Ectodermal cell (in vitro differentiated cells): ENCODE measurements around the gene PMVK.

Experiments used
- H3K27ac ChIP-seq: 2 replicates; pipeline ENCODE4 v1.7.0; 2013; ENCODE audit warnings: mild to moderate bottlenecking, low read depth, low read length; ENCODE audit not compliant: insufficient read depth, poor library complexity, severe bottlenecking
- H3K27me3 ChIP-seq: 2 replicates; pipeline ENCODE4 v1.7.0; 2013; ENCODE audit warnings: mild to moderate bottlenecking, low read length; ENCODE audit not compliant: insufficient read depth, control insufficient read depth, poor library complexity, severe bottlenecking
- H3K36me3 ChIP-seq: one replicate; pipeline ENCODE4 v1.7.0; 2013; ENCODE audit warnings: low read length; ENCODE audit not compliant: control insufficient read depth, insufficient read depth
- H3K4me1 ChIP-seq: one replicate; pipeline ENCODE4 v1.7.0; 2013; ENCODE audit warnings: low read length; ENCODE audit not compliant: control insufficient read depth, insufficient read depth
- H3K4me3 ChIP-seq: 2 replicates; pipeline ENCODE4 v1.7.0; 2013; ENCODE audit warnings: low read depth, low read length, control low read depth; ENCODE audit not compliant: insufficient read depth
- H3K9me3 ChIP-seq: 2 replicates; pipeline ENCODE4 v1.7.0; 2013; ENCODE audit warnings: mild to moderate bottlenecking, low read length, moderate library complexity; ENCODE audit not compliant: control insufficient read depth
- WGBS, 2 experiments: methylation state at CpG; one replicate each; pipeline ENCODE4 v1.1.7; 2013; ENCODE audit warnings: missing lambda C conversion rate in 2 of 2; 5-methylcytosine and 5-hydroxymethylcytosine counted together

The PMVK gene

DNA sequence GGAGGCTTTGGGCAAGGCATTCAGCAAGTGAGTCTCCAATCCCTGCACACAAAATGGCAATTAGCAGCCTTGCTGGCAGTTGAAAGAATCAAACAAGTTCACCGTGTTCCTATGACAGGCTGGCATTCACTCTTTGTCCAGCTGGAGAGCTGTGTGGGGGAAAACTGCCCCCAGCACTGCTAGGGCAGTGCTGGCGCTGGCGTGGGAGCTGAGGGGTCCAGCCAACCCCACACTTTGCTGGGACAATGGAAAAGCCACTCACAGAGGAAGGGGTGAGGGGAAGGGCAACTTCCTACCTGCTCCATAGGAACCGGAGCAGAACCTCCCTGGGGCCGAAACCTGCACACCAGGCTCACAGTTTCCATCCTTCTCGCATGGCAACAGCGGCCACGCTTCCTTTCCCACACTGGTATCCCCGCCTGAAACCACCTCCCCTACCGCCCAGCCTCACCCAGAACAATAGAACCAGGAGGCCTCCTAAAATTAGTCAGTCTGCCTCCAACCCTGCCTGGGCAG lies 39.7 kb downstream of the PMVK start:
- no peak overlapping the region for H3K27ac ChIP-seq
- WGBS, 2 experiments = 91% methylated on average over 10 of the region's 10 CpGs

DNA sequence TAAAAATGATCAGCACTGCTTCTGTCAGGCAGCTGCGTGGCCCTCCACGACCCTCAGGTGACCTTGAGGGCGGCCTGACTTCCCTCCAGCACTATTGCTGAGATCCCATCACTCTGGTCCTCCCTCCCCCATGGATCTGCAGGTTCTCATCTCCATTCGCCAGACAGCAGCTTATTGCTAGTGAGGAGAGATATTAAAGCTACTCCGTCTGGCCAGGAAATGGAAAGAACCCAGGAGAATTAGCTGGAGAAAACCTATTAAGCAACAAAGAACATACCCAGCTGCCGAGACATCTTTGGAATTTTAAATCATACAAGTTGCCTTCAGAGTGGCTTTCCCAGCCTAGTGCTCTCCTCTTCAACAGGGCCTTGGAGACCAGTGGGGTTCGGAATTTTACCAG lies 40.7 kb downstream of the PMVK start:
- Histone ChIP-seq H3K4me3 (no peak overlapping the region), H3K27ac (no peak overlapping the region), H3K36me3 (no peaks in the 10 kb centered on the region), H3K4me1 (no peaks in the 10 kb centered on the region), H3K9me3 (no peaks in the 10 kb centered on the region), H3K27me3 (no peaks in the 10 kb centered on the region)
- 91 to 93% methylated on average over 7 of the region's 7 CpGs for WGBS, 2 experiments

More for the DNA sequence above, 39.7 kb downstream of the PMVK start:
- no peaks in the 10 kb centered on the region for H3K9me3 ChIP-seq
- no peaks in the 10 kb centered on the region for H3K36me3 ChIP-seq
- no peak overlapping the region for H3K4me3 ChIP-seq
- no peaks in the 10 kb centered on the region for H3K27me3 ChIP-seq
- H3K4me1 ChIP-seq = no peaks in the 10 kb centered on the region

DNA sequence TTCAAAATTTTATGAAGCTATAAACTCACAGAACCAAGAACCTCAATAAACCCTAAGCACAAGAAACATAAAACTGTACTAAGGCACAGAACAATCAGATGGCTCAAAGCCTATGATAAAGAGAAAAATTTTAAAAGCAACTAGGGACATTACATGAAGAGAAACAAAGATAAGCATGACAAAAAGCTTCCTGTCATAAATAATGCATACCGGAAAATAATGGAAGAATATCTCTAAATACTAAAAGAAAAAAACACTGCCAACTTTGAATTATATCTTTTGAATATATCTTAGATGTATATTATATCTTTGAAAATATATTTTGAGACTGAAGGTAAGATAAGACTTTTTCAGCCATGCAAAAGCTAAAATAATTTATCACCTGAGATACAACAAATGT lies 45.1 kb downstream of the PMVK start:
- Histone ChIP-seq H3K9me3 (no peaks in the 10 kb centered on the region), H3K27ac (no peak overlapping the region), H3K27me3 (no peaks in the 10 kb centered on the region), H3K4me3 (no peak overlapping the region), H3K4me1 (no peaks in the 10 kb centered on the region), H3K36me3 (no peaks in the 10 kb centered on the region)
- WGBS, 2 experiments = 100% methylated on average over 1 of the region's 1 CpG; no CpG with 5 or more reads in 1 of the 2 experiments

DNA sequence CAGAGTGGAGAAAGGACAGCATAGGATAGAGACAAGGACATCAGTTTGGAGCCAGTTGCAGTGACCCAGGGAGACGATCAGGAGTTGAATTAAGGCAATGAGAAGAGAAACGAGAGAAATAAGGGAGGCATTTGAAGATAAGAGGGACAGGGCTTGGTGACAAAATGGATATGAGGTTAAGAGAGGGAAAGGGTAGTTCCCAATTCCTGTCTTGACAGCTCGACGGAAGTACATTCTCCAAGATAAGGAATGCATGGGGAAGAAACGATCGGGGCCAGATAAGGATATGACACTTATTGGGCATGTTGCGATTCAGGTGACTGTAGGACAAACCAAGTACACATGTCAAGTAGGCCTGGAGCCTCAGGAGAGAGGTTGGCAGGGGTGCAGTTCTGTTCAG lies 47.8 kb downstream of the PMVK start:
- Histone ChIP-seq H3K9me3 (no peaks in the 10 kb centered on the region), H3K27ac (no peak overlapping the region), H3K4me1 (no peaks in the 10 kb centered on the region), H3K36me3 (no peaks in the 10 kb centered on the region), H3K4me3 (no peak overlapping the region), H3K27me3 (no peaks in the 10 kb centered on the region)
- 94 to 96% methylated on average over 7 of the region's 7 CpGs for WGBS, 2 experiments

DNA sequence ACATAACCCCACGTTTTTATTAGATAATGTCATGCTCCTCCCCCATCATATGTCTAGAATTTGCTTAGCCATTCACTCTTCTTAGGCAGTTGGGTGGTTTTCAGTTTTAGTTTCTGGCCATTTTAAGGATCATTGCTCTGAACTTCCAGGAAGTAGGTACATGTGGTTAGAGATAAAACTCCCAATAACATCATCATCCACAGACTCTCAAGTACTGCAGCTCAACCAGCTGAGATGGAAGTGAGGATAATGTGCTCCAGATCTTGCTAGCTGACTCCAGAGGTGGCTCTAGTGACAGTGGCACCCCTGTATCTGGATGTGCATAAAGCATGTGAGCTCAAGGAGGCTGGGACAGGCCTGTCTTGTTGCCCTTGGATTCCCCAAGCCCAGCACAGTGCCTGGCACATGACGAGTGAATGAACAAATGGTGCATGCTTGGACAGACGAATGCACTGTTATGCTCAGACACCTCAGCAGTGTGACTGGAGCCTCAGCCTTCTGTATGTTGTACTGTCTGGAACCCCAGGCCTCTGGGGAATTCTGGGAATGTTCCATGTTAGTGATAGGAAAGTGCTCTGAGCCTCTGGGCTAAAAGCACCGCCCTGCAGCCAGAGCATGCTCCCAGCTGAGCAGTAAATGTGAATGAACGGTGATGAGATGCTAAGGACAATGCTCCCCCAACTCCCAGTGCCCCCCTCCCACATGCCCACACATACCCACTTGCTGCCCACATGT lies 50.1 kb downstream of the PMVK start:
- H3K36me3 ChIP-seq = no peaks in the 10 kb centered on the region

DNA sequence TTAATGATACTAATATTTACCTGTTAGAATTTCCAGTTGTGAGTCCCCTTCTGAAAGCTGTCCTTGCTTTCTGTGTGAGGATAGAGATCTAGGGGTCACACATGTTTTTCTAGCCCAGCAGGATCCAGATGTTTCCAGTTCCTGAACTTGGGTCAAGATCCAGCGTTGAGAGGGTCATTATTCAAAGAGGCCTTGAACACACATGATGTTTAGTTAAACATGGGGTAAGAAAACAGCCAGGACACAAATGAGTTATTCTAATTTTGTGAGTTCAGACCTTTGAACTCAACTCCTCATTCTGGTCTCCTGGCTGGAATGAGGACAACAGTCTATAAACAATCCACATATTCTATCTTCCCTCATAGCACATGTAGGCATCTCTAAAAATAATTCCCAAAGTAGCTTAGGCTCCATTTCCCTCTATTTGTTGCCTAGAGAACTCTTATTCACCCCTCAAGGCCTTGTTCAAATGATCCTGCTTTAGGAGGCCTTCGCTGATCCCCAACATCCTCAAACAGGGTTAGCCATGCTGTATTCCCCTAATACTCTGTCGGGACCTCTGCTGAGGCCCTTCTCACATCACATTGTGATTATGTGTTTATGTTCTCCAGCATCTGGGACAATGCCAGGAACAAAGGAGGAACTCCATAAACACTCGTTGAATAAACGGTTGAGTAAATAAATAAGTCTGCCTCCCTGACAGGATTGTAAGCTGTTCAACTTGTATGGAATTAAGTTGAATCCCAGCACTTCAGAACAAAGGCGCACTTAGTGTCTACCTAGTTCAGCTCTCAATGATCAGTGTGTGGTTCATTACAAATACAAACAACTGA lies 51.4 kb downstream of the PMVK start:
- WGBS, 2 experiments = 91 to 96% methylated on average over 6 of the region's 6 CpGs
- Histone ChIP-seq H3K27ac (no peak overlapping the region), H3K4me1 (no peaks in the 10 kb centered on the region), H3K9me3 (no peaks in the 10 kb centered on the region), H3K27me3 (no peaks in the 10 kb centered on the region), H3K36me3 (no peaks in the 10 kb centered on the region), H3K4me3 (no peak overlapping the region)

More for the DNA sequence above, 50.1 kb downstream of the PMVK start:
- no peak overlapping the region for H3K4me3 ChIP-seq
- no peaks in the 10 kb centered on the region for H3K4me1 ChIP-seq
- H3K27me3 ChIP-seq = no peaks in the 10 kb centered on the region
- 76 to 82% methylated on average over 5 of the region's 5 CpGs for WGBS, 2 experiments
- no peaks in the 10 kb centered on the region for H3K9me3 ChIP-seq
- no peak overlapping the region for H3K27ac ChIP-seq

DNA sequence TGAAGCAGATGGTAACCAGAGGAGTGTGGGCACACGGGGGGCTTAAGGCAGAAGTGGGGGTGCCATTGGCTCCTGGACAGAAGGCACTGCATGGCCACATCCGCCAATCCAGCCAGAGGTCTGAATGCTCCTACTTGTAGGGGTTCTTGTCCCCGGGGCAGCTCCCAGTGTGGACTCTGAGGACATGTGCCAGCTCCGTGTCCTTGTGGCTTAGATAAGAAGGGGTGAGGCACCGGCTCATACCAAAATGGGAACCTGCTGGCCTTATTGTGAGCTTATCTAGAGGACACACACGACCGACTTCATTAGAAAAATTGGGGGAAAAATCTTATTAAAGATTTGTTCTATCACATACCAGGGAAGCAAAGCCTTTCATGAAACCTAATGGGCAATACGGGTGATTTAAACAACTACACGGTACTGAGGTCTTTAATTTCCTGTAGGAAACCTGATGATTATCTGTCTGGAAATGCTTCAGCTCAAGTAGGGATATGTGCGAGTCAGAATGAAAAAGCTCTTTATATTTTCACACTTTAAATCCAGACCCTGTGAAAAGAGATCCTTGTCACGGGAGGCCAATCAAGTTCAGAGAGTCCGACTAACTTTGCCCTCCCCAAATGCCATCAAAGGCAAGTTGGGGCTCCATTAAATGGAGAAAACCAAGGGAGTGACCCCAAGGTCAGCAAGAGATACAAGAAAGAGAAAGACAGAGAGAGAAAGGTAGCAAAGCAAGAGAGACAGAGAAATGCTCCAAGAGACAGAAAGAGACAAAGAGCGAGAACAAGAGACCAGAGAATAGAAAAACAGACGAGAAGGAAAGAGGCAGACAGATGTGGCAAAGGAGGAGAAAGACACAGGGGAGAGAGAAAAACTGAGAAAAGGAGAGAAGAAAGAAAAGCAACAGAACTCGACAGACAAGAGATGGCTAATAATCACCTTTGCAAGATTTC lies 52.3 kb downstream of the PMVK start:
- Histone ChIP-seq H3K36me3 (no peaks in the 10 kb centered on the region), H3K27ac (no peak overlapping the region), H3K27me3 (no peaks in the 10 kb centered on the region), H3K4me1 (no peaks in the 10 kb centered on the region), H3K4me3 (no peak overlapping the region), H3K9me3 (no peaks in the 10 kb centered on the region)
- 92 to 93% methylated on average over 15 of the region's 15 CpGs for WGBS, 2 experiments

DNA sequence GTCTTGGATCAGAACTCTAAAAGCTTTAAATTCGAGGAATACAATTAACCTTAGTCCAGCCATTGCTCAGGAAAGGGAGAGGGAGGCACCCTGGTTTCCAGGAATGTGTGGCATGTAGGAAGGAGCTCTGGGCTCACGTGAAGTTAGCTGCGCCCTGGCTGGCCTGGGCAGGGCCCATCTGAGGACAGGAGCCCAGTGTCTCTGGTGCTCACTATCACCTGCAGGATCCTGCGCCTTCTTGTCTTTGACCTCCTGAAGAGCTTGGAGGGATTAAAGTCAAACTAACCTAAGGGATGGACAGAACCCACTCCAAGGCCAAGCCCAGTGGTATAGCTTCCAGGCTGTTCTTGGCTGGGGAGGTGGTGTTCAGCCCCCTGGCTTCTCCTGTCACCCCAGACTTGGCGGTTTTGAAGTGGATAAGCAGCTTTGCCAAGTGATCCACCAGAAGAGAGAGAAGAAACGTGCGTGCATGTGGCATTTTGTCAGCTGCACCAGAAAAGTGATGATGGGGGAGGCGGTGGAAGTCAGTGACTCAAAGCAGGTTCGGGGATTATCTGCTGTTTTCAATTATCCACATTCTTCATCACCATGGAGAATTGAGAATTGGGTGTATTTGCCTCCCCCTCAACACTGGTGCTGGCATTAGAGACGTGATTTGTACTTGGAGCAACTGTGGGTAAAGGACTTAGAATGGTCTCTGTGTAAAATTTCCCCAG lies 54.5 kb downstream of the PMVK start:
- Histone ChIP-seq H3K4me3 (no peak overlapping the region), H3K36me3 (no peaks in the 10 kb centered on the region), H3K27ac (no peak overlapping the region), H3K9me3 (no peaks in the 10 kb centered on the region), H3K4me1 (no peaks in the 10 kb centered on the region), H3K27me3 (no peaks in the 10 kb centered on the region)
- WGBS, 2 experiments = 85 to 90% methylated on average over 10 of the region's 10 CpGs

DNA sequence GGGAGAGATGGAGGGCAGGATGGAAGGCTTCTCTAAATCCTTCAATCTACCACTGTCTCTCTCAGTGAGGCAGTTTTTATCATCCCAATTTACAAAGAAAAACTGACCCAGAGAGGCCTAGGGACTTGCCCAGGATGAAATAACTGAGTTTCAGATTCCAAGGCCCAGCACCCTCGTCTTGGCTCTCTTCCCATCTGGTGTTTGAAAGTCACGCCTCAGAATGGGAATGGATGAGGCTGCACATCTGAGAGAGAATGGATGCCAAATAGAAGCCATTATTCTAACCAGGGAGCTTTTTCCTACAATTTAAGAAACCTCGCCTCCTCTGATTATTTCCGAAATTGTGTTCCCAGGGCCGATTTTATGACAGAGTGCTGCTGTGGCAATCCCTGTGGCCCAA lies 55.8 kb downstream of the PMVK start:
- Histone ChIP-seq H3K9me3 (no peaks in the 10 kb centered on the region), H3K4me1 (no peaks in the 10 kb centered on the region), H3K4me3 (no peak overlapping the region), H3K27ac (no peak overlapping the region), H3K27me3 (no peaks in the 10 kb centered on the region), H3K36me3 (no peaks in the 10 kb centered on the region)
- 92 to 94% methylated on average over 5 of the region's 5 CpGs for WGBS, 2 experiments
